Hematopoietic multipotent progenitor cell treated with erythropoietin and hydrocortisone succinate and interleukin-3 and kit ligand, for 4 days (in vitro differentiated cells): ENCODE results near the gene COG5.
A peak's percentile ranks its signal among the peaks of the same experiment; 100 is the strongest.

Experiments
- DNase-seq: peaks from one replicate; pipeline ENCODE4 v3.0.0-alpha.2; 2015

The COG5 gene

DNA sequence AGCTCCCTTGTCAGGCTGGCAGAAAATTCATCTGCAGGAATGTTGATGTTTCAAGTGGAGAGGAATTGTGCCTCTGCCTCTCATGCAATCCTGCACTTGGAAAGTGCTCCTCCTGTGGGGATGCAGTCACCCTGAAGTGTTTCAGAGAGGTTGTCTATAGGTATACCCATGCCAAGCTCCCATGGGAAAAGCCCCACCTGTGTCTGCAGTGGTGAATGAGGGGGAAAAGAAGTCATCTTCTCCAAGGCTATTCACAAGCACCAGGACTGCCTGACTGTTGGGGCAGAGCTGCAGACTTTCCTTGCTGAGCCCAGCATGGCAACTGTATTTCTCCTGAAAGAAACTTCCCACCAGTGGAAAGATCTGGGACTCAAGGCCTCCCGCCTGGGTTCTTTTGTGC, 58.4 kb downstream of the COG5 start:
- DNase-seq = no peak

GRCh38 chr7:107503687-107504086, 60.0 kb downstream of the COG5 start:
- DNase-seq = no peak

DNA sequence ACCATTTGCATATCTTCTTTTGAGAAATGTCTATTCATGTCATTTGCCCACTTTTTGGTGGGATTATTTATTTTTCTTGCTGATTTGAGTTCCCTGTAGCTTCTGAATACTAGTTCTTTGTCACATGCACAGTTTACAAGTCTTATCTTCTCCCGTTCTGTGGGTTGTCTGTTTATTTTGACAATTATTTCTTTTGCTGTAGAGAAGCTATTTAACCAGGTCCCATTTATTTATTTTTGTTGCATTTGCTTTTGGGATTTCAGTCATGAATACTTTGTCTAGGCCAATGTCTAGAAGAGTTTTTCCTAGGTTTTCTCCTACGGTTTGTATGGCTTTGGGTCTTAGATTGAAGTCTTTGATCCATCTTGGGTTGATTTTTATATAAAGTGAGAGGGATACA, 60.9 kb downstream of the COG5 start:
- no peak for DNase-seq

- DNase-seq = no peak
These were observed 61.6 kb downstream of the COG5 start for GRCh38 chr7:107502154-107502553.

GRCh38 chr7:107501593-107501992, 62.1 kb downstream of the COG5 start:
- peak; percentile 85 for DNase-seq

- DNase-seq = no peak
These were observed 64.0 kb downstream of the COG5 start for GRCh38 chr7:107499731-107500130.

DNA sequence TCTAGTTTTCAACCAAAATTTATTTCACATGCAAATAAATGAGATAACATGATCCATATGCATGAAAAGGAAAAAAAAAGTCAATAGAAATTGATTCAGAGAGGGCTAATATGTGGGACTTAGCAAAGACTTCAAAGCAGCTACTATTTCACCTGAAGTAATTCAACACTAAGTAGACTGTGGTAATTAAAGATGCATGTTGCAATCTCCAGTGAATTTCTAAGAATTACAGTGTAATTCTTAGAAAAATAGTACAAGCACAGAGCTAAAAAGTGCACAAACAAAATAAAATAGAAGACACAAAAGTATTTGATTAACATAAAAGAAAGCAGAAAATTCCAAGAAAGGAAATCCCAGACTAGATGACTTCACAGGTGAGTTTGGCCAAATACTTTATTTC, 68.2 kb downstream of the COG5 start:
- DNase-seq = peak; percentile 30

DNA sequence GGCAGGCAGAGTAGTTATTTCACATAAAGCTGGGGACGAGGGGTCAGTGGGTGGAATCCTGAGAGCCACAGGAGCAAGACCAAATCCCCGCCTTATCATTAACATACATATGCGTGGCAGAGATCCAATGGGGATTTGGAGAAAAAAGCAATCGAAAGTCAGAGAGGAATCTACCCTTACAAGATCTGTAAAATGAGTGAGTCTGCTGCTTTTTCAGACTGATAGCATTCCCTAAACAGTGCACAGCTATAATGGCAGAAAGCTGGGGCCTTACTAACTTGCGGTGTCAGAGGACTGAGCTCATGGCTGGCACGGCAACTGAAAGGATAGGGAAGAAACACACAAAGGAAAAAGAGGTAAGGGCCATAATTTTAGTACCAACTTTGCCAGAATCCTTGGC, 68.8 kb downstream of the COG5 start:
- no peak for DNase-seq

GRCh38 chr7:107494315-107494751, 69.4 kb downstream of the COG5 start:
- DNase-seq = no peak

- no peak for DNase-seq
These were observed 70.8 kb downstream of the COG5 start for GRCh38 chr7:107492875-107493274.

GRCh38 chr7:107486041-107486440, 77.7 kb downstream of the COG5 start:
- no peak for DNase-seq

- DNase-seq = peak; percentile 27
These were observed 81.1 kb downstream of the COG5 start for GRCh38 chr7:107482571-107482970.

DNA sequence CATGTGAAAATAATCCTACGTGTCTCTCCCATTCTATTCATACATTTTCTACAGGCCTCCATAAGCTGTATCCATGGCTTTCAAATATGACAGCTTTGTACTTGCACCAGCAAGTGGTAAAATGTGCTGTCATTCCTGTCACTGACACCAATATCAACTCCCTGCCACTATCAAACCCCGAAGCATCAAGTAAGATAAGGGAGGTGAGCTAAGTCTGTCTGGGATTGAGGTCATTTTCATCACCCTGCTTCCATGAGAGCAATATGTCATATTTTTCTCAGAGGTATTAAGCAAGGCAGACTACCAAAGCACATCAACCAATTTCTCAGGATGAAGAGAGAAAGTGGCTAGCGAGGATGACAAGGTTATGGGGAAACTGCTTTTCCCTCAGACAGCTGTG, 82.8 kb downstream of the COG5 start:
- DNase-seq = peak; percentile 17

GRCh38 chr7:107479303-107479702, 84.4 kb downstream of the COG5 start:
- DNase-seq = no peak

DNA sequence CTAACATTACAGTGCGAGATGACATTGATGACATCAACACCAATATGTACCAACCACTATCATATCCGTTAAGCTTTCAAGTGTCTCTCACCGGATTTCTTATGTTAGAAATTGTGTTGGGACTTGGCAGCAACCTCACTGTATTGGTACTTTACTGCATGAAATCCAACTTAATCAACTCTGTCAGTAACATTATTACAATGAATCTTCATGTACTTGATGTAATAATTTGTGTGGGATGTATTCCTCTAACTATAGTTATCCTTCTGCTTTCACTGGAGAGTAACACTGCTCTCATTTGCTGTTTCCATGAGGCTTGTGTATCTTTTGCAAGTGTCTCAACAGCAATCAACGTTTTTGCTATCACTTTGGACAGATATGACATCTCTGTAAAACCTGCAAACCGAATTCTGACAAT, 89.6 kb downstream of the COG5 start:
- DNase-seq = no peak

- no peak for DNase-seq
These were observed 91.6 kb downstream of the COG5 start for GRCh38 chr7:107472116-107472515.

DNA sequence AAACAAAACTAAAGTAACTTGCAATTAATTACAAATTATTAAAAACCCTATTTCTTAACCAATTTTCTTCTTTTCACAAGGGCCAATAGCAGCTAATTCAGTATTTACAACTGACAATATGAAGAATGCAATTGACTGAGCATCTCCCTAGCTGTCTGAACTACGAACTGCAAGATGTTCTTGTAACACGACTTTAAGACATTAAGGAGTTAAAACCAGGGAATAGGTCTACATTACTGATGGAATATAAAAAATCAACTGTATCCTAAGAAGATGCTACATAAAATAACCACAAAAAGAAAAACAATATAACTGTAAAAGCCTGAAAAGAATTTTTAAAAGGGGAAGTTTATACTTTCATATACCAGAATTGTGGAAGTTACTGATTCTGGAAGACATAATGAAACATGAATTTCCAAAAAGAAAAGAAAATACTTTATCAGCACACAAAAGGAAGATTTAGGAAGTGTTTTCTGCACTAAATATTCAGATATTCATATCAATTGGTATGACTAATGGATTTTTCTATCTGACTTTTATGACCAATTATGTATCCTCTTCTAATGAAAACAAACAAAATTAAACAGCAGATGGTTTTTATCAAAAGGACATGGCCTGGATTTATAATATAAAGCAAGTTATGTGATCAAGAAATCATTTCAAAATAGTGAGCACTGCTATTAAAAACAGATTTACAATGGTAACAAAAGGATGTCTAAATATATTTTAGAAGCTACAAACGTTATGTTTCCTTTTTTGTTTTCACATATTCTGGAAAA, 92.2 kb downstream of the COG5 start:
- DNase-seq = no peak

- no peak for DNase-seq
These were observed 93.8 kb downstream of the COG5 start, which contains the start of gene GPR22 for GRCh38 chr7:107469929-107470328. Gene GPR22 (plus strand): TSS chr7:107470057. CDS start chr7:107474061, 4,004 bp downstream.

DNA sequence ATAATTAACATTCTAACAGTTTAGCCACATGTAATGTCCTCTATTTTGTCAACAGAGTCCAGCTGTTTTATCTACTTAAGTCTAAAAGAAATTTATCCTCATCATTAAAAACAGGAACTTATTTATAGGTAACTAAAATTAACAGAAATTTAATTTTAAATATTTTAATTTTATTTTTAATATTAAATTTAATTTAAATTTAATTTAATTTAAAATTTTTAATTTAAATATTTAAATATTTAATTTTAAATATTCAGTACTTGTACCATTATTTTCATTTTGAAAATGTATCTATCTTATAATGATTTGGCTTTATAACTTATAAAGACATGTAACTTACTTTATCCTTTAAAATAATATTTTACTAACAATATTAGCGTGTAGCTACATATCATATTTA, 94.9 kb downstream of the COG5 start:
- no peak for DNase-seq

DNA sequence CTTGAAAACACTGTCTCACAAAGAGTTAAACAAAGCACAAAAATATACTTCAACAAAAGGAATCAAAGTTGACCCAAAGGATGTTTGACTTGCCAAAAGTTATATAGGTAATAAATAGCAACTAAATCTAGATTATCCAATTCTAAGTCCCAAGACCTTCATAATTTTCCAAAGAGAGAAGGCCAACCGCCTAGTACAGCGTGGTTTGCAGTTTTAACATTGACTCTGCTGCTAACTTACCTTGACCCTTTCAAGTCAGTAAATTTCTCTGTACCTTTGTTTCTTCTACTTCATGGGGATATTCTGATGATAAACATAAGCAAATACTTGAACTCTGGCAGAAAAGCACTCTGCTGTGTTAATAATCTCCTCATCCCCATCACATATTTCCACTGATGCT, 95.7 kb downstream of the COG5 start:
- no peak for DNase-seq

GRCh38 chr7:107464666-107465226, 99.0 kb downstream of the COG5 start:
- DNase-seq = no peak

DNA sequence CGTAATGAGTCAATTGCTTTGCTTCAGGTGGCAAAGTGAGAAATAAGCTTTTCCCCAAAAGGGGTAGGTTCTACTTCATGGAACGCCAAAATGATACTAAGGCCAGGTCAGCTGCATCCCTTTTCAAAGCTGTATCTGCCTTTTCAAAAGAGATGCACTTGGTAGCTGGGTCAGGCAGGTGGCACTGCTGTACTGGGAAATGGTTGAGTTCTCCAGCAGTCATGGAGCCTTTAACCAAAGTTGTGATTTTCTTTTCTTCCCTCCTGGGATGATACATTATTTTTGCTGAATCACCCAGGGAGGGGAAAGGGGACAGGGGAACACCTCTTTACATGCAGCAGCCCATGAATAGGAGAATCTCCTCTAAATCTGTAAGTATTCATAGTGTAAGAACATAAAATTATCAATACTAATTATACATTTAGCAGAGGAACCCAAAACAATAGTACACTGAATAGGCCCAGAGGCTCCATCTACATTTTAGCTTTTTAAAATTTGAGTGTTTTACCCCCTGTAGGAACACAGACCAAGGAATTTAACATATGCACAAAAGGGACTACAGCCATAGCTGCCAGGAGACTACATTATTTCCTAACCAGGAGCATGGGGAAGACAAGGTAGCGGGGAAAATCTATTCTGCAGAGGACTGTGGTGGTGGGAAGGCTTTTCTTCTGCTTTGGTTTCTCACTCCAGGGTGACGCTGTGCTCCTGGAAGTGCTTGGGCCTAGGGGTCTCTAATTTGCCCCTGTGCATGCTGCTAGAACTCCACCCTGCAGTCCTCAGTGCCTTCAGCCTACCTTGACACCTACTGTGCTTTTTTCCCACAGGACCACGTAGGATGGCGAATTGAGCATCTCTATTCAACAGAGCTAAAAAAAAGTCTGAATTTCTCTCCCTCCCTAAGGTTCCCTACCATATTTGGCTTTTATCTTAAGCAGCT, 100.3 kb downstream of the COG5 start:
- peak; percentile 79 for DNase-seq

DNA sequence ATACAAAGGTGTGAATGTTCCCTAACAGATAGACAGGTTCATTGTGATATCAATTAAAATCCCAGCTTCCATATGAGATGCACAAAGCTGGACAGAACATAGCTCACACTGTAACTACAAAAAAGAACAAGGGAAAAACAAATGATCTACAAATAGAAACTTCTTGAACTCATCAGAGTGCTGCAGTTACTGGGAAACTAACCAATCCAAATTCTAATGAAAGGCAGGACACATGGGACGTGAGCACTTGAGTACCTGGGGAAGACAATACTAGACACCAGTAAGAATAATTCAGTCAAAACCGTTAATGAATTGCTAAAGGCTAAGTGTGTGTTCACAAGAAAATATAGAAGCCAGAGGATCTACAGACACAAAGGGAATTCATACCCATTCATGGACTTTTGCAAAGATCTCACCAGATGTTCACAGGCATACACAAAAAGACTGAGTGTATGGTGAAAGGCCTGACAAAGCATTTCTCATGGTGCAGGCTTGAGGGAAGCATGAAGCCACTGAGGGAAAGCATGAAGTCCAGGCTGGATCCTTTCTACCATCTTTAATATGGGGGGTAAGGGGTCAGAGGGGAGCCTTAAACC, 101.7 kb downstream of the COG5 start:
- no peak for DNase-seq
